KMS-11 (cell line): ENCODE measurements around the gene FAM43B.

Source experiments
- H2AFZ ChIP-seq: fragments of 200-600 bp; sonication (generic); 2 replicates; pipeline ENCODE4 v1.6.1; 2016; ENCODE audit warnings: antibody characterized with exemption, mixed run types, low read depth
- H3K27ac ChIP-seq: fragments of 200-600 bp; sonication (generic); 2 replicates; pipeline ENCODE4 v1.6.1; 2016; ENCODE audit warnings: mild to moderate bottlenecking, mixed run types
- H3K27me3 ChIP-seq: fragments of 200-600 bp; sonication (generic); 2 replicates; pipeline ENCODE4 v1.6.1; 2017; ENCODE audit warnings: mild to moderate bottlenecking, low read depth, mixed run types, moderate library complexity; ENCODE audit not compliant: insufficient read depth
- H3K36me3 ChIP-seq: fragments of 200-600 bp; sonication (generic); 2 replicates; pipeline ENCODE4 v1.6.1; 2017; ENCODE audit warnings: mild to moderate bottlenecking, mixed run types; ENCODE audit not compliant: insufficient read depth
- H3K4me1 ChIP-seq: fragments of 200-600 bp; sonication (generic); 2 replicates; pipeline ENCODE4 v1.6.1; 2016; ENCODE audit warnings: mild to moderate bottlenecking, low read depth, mixed run types; ENCODE audit not compliant: poor library complexity, severe bottlenecking
- H3K4me2 ChIP-seq: fragments of 200-600 bp; sonication (generic); 2 replicates; pipeline ENCODE4 v1.7.0; 2016; ENCODE audit warnings: mild to moderate bottlenecking, mixed run types
- H3K4me3 ChIP-seq: fragments of 200-600 bp; sonication (generic); IDR thresholded peaks from 2 replicates; pipeline ENCODE4 v1.6.1; 2017; ENCODE audit warnings: low read depth, low read length, mixed read lengths; ENCODE audit not compliant: insufficient read depth
- H3K79me2 ChIP-seq: fragments of 200-600 bp; sonication (generic); 2 replicates; pipeline ENCODE4 v1.6.1; 2016; ENCODE audit warnings: low read depth, mixed run types; ENCODE audit not compliant: insufficient read depth
- H3K9ac ChIP-seq: fragments of 200-600 bp; sonication (generic); 2 replicates; pipeline ENCODE4 v1.6.1; 2016; ENCODE audit warnings: mild to moderate bottlenecking, mixed run types
- H4K20me1 ChIP-seq: fragments of 200-600 bp; sonication (generic); 2 replicates; pipeline ENCODE4 v1.6.1; 2016; ENCODE audit warnings: mild to moderate bottlenecking, mixed run types; ENCODE audit not compliant: insufficient read depth
- TF ChIP-seq, protein P1 (sequence below): fragments of 200-600 bp; sonication (generic); conservative IDR thresholded peaks from 2 replicates; pipeline ENCODE4 v1.6.1; 2017; ENCODE audit warnings: low read depth, mild to moderate bottlenecking, antibody characterized with exemption, low read length, moderate library complexity, mixed read lengths

Gene FAM43B

DNA sequence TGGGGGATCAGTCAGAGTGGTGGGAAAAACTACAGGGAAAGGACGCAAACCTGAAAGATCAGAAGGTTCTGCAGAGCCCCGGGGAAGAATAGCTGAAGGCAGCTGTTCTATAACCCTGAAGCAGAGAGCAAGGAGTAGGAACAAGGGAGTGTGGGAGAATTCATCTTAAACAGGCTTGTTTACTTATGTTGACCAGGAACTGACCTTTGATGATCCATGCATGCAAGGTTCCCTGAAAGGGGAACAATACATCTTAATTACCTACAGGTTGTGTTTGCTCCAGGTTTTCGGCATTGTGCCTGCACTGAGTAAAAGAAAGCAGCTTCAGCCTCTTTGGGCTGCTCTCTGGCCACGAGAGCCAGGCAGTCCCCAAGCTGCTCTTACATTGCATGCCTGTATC, 18.7 kb upstream of the FAM43B start:
- Histone ChIP-seq H3K79me2 (no peaks in the 10 kb centered on the region), H3K9ac (no peak overlapping the region), H4K20me1 (no peaks in the 10 kb centered on the region), H3K36me3 (no peaks in the 10 kb centered on the region), H3K27me3 (peaks cover 84% of the 10 kb centered on the region), H2AFZ (no peak overlapping the region), H3K27ac (no peak overlapping the region), H3K4me1 (no peaks in the 10 kb centered on the region), H3K4me3 (no peak overlapping the region), H3K4me2 (no peak overlapping the region)
- TF ChIP-seq, protein P1, sequence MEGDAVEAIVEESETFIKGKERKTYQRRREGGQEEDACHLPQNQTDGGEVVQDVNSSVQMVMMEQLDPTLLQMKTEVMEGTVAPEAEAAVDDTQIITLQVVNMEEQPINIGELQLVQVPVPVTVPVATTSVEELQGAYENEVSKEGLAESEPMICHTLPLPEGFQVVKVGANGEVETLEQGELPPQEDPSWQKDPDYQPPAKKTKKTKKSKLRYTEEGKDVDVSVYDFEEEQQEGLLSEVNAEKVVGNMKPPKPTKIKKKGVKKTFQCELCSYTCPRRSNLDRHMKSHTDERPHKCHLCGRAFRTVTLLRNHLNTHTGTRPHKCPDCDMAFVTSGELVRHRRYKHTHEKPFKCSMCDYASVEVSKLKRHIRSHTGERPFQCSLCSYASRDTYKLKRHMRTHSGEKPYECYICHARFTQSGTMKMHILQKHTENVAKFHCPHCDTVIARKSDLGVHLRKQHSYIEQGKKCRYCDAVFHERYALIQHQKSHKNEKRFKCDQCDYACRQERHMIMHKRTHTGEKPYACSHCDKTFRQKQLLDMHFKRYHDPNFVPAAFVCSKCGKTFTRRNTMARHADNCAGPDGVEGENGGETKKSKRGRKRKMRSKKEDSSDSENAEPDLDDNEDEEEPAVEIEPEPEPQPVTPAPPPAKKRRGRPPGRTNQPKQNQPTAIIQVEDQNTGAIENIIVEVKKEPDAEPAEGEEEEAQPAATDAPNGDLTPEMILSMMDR: no peak

DNA sequence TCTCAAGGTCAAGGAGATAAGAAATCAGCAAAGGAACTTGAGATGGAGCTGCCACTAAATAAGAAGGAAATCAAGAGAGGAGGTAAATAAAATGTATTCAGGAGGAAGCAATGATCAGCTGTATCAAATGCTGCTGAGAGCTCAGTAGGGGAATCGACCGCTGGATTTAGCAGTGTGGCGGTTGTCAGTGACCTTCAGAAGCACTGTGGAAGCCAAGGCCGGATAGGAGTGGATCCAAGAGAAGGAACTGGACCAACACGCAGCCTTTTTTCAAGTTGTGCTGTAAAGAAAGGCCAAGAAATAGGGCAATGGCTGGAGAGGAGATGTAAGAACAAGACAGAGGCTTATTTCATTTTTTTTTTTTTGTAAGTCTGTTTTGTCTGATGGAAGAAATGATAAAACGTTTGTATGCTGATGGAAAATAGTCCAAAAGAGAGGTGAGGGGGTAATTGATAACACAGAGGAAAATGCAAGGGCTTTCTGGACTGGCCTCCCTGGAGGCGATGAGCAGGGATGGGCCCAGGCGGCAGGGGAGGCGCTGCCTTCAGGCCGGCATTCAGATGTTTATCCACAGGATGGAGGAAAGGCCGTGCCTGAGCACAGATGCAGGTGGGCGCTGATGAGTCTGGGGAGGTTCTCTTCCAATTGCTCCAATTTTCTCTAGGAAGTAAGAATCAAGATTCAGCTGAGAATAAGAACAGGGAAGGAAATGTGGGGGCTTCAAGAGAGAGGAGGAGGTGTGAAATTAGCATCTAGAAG, 17.5 kb upstream of the FAM43B start:
- Histone ChIP-seq H3K9ac (no peak overlapping the region), H3K27ac (no peak overlapping the region), H3K4me2 (no peak overlapping the region), H3K4me1 (no peaks in the 10 kb centered on the region), H2AFZ (no peak overlapping the region), H3K27me3 (peaks cover 79% of the 10 kb centered on the region), H3K36me3 (no peaks in the 10 kb centered on the region), H3K4me3 (no peak overlapping the region), H4K20me1 (no peaks in the 10 kb centered on the region), H3K79me2 (no peaks in the 10 kb centered on the region)
- TF ChIP-seq, protein P1: no peak

DNA sequence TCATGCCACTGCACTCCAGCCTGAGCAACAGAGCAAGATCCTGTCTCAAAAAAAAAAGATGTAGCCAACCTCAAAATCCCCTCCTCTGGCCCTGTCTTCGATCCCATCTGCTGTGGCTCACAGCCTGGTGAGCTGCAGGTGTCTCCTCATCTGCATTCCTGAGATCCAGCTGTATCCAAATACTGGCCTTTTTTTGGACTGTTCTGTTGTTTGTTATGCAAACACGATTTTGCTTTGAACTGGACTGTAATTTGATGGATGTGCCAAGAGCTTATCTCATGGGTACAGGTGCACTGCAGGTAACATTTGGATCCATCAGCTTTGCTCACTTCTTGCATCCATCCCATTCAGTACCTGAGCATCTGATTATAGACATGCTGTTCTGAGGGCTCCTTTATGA, 14.1 kb upstream of the FAM43B start:
- no peak overlapping the region for H3K27ac ChIP-seq
- H3K36me3 ChIP-seq: no peaks in the 10 kb centered on the region
- H3K9ac ChIP-seq: no peak overlapping the region
- H4K20me1 ChIP-seq: no peaks in the 10 kb centered on the region
- TF ChIP-seq, protein P1: no peak
- H2AFZ ChIP-seq: no peak overlapping the region
- no peak overlapping the region for H3K4me2 ChIP-seq
- H3K27me3 ChIP-seq: peaks cover 81% of the 10 kb centered on the region
- H3K4me1 ChIP-seq: no peaks in the 10 kb centered on the region
- H3K4me3 ChIP-seq: no peak overlapping the region
- no peaks in the 10 kb centered on the region for H3K79me2 ChIP-seq

DNA sequence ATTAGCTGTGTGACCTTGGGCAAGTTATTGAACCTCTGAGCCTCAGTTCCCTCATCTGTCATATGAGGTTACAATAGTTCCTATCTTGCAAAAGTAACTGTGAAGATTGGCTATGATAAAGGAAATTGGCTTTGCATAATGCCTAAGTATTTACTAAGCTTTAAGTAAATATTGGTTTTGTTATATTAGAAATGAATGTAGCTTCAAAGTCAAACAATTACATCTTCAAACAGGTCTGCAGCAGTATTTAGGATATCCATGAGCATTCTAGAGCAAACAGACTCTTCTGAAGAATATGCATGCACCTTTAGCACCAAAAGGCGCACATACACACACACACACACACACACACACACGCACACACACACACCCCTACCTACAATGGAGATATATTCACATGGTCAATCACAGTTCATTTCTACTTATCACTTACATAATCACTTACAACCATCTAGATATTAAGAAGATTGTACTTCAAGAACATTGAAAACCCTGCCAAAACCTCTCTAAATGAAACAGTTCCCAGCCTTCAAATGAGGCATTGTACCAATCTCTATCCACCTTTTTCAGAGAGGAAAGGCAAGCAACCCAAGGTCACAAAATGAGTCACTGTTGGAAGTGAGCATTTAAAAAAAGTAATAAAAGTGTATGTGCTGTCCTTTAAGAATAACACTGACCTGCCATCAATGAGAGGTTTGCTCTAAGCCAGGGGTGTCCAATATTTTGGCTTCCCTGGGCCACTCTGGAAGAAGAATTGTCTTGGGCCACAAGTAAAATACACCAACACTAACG, 13.4 kb upstream of the FAM43B start:
- Histone ChIP-seq H4K20me1 (no peaks in the 10 kb centered on the region), H3K27ac (no peak overlapping the region)

More for the DNA sequence above, 13.4 kb upstream of the FAM43B start:
- no peaks in the 10 kb centered on the region for H3K36me3 ChIP-seq
- H3K4me2 ChIP-seq: no peak overlapping the region
- H3K9ac ChIP-seq: no peak overlapping the region
- H3K4me3 ChIP-seq: no peak overlapping the region
- H2AFZ ChIP-seq: no peak overlapping the region
- H3K79me2 ChIP-seq: no peaks in the 10 kb centered on the region
- H3K27me3 ChIP-seq: peaks cover 83% of the 10 kb centered on the region
- H3K4me1 ChIP-seq: no peaks in the 10 kb centered on the region
- TF ChIP-seq, protein P1: no peak
